ENCODE results near the gene VPS41.

Gene VPS41

GRCh38 chr7:38872202-38872601, 36.8 kb downstream of the VPS41 start:
- DNase-seq (ENCODE audit: low spot score): no peak
- TF ChIP-seq CTCF (IDR thresholded peaks at IDR 0.05; ENCODE audit: borderline replicate concordance, control extremely low read depth, extremely low read depth, insufficient read depth, missing control alignments): no peak
- in situ Hi-C loops (cut with MboI; ENCODE audit: low sequenced_read_pairs, unreplicated experiment): no loop called here

GRCh38 chr7:38870147-38870546, 38.8 kb downstream of the VPS41 start:
- no peak for TF ChIP-seq CTCF (IDR thresholded peaks at IDR 0.05; ENCODE audit: borderline replicate concordance, control extremely low read depth, extremely low read depth, insufficient read depth, missing control alignments)
- in situ Hi-C loops (cut with MboI; ENCODE audit: low sequenced_read_pairs, unreplicated experiment): no loop called here
- DNase-seq (ENCODE audit: low spot score): no peak

GRCh38 chr7:38863601-38864291, 45.2 kb downstream of the VPS41 start:
- no peak for DNase-seq (ENCODE audit: low spot score)
- TF ChIP-seq CTCF (IDR thresholded peaks at IDR 0.05; ENCODE audit: borderline replicate concordance, control extremely low read depth, extremely low read depth, insufficient read depth, missing control alignments): no peak
- in situ Hi-C loops (cut with MboI; ENCODE audit: low sequenced_read_pairs, unreplicated experiment): no loop called here

GRCh38 chr7:38862666-38863065, 46.3 kb downstream of the VPS41 start:
- in situ Hi-C loops (cut with MboI; ENCODE audit: low sequenced_read_pairs, unreplicated experiment): no loop called here
- no peak for DNase-seq (ENCODE audit: low spot score)
- TF ChIP-seq CTCF (IDR thresholded peaks at IDR 0.05; ENCODE audit: borderline replicate concordance, control extremely low read depth, extremely low read depth, insufficient read depth, missing control alignments): no peak

GRCh38 chr7:38858259-38858884, 50.6 kb downstream of the VPS41 start:
- DNase-seq (ENCODE audit: low spot score): no peak
- in situ Hi-C loops (cut with MboI; ENCODE audit: low sequenced_read_pairs, unreplicated experiment): no loop called here
- no peak for TF ChIP-seq CTCF (IDR thresholded peaks at IDR 0.05; ENCODE audit: borderline replicate concordance, control extremely low read depth, extremely low read depth, insufficient read depth, missing control alignments)

GRCh38 chr7:38855867-38856266, 53.1 kb downstream of the VPS41 start:
- in situ Hi-C loops (cut with MboI; ENCODE audit: low sequenced_read_pairs, unreplicated experiment): no loop called here
- no peak for DNase-seq (ENCODE audit: low spot score)
- no peak for TF ChIP-seq CTCF (IDR thresholded peaks at IDR 0.05; ENCODE audit: borderline replicate concordance, control extremely low read depth, extremely low read depth, insufficient read depth, missing control alignments)

Data from GM13976 (cell line).